DMS53 treated with DMSO at 0.1 percent for 48 hours (cell line): ENCODE measurements around the gene RDH11.
A peak's percentile ranks its signal among the peaks of the same experiment; 100 is the strongest.

Experiments
- DNase-seq: peaks from one replicate; lab custom pipeline; 2025; ENCODE audit not compliant: unreplicated experiment; lab: John Stamatoyannopoulos, UW

Gene RDH11

GRCh38 chr14:67650694-67651093 is 44.9 kb downstream of the RDH11 start:
- no peak for DNase-seq

- no peak for DNase-seq
These were observed 45.4 kb downstream of the RDH11 start for GRCh38 chr14:67650151-67650550.

GRCh38 chr14:67646131-67646530 is 49.4 kb downstream of the RDH11 start:
- DNase-seq = no peak

GRCh38 chr14:67645414-67645813 is 50.1 kb downstream of the RDH11 start:
- no peak for DNase-seq

- DNase-seq = no peak
These were observed 51.1 kb downstream of the RDH11 start for GRCh38 chr14:67644428-67644827.

- DNase-seq = no peak
These were observed 51.9 kb downstream of the RDH11 start for GRCh38 chr14:67643713-67644112.

- no peak for DNase-seq
These were observed 53.4 kb downstream of the RDH11 start for GRCh38 chr14:67641902-67642749.

GRCh38 chr14:67641480-67641879 is 54.1 kb downstream of the RDH11 start:
- DNase-seq = no peak

GRCh38 chr14:67638642-67639041 is 56.9 kb downstream of the RDH11 start:
- DNase-seq = no peak

- peak; percentile 83 for DNase-seq
These were observed 59.1 kb downstream of the RDH11 start for GRCh38 chr14:67636361-67636919.

GRCh38 chr14:67633451-67634147 is 62.0 kb downstream of the RDH11 start:
- no peak for DNase-seq

- no peak for DNase-seq
These were observed 64.6 kb downstream of the RDH11 start for GRCh38 chr14:67630938-67631337.

- DNase-seq = no peak
These were observed 65.4 kb downstream of the RDH11 start for GRCh38 chr14:67630186-67630585.

GRCh38 chr14:67627519-67627918 is 68.0 kb downstream of the RDH11 start:
- DNase-seq = no peak
